ENCODE results near the gene FAIM2. TPM values are rescaled to one million over a fixed set of nuclear protein-coding genes. Genes with fewer than 3 reads are reported as not detected.

The FAIM2 gene
- total RNA-seq, 2 experiments from 2014 or later, result 0.22 to 0.56 TPM

DNA sequence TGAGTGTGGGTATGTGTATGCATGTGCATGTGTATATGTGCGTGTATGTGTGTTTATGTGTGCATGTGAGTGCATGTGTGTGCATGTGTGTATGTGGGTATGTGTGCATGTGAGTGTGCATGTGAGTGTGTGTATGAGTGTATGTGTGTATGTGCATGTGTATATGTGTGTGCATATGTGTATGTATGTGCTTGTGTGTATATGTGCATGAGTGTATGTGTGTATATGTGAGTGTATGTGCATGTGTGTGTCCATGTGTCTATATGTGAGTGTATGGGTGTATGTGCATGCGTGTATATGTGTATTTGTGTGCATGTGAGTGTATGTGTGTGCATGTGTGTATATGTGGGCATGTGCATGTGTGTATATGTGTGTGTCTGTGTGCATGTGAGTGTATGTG, 25.7 kb downstream of the FAIM2 start:
- ChIA-PET POLR2A (no interaction called here), CTCF (no interaction called here)
- intact Hi-C loops (cut with micrococcal nuclease), result no loop called here
- Mint-ChIP-seq H3K27me3 (no peaks in the 10 kb centered on the region), H3K4me1 (ENCODE audit: low read depth) (no peaks in the 10 kb centered on the region), H3K36me3 (ENCODE audit: low read depth) (no peaks in the 10 kb centered on the region), H3K4me3 (no peak overlapping the region), H3K27ac (no peak overlapping the region), H3K9me3 (peaks cover 30% of the 10 kb centered on the region)
- ATAC-seq, result no peak
- TF ChIP-seq, protein P1, sequence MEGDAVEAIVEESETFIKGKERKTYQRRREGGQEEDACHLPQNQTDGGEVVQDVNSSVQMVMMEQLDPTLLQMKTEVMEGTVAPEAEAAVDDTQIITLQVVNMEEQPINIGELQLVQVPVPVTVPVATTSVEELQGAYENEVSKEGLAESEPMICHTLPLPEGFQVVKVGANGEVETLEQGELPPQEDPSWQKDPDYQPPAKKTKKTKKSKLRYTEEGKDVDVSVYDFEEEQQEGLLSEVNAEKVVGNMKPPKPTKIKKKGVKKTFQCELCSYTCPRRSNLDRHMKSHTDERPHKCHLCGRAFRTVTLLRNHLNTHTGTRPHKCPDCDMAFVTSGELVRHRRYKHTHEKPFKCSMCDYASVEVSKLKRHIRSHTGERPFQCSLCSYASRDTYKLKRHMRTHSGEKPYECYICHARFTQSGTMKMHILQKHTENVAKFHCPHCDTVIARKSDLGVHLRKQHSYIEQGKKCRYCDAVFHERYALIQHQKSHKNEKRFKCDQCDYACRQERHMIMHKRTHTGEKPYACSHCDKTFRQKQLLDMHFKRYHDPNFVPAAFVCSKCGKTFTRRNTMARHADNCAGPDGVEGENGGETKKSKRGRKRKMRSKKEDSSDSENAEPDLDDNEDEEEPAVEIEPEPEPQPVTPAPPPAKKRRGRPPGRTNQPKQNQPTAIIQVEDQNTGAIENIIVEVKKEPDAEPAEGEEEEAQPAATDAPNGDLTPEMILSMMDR (IDR thresholded peaks at IDR 0.05), result no peak
- DNase-seq, result no peak

DNA sequence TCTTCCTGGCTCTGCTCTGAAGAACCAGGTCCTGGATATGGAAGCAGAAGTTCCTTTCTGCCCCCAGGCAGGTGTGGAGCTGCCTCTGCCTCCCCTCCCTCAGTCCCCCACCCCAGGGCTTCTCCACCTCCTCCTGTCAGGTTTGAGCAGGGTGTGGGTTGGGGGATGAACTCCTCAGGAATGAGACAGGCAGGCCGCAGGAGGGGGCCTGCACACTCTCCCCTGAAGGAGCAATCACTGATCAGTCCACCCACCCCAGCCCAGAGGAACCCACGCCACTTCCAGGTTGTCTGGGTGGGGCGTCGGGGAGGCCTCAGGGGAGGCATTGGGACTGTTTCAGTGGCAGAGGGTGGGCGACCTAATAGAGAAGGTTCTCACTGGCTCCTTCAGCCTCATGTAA, 26.6 kb downstream of the FAIM2 start:
- ChIA-PET POLR2A (no interaction called here), CTCF (interaction anchor here (1.2 kb wide), 1 partner anchor 11 kb away, joined by 3 read pairs; no protein-coding TSS in a partner anchor)
- Mint-ChIP-seq H3K9me3 (peaks cover 30% of the 10 kb centered on the region), H3K27ac (no peak overlapping the region), H3K4me3 (no peak overlapping the region), H3K27me3 (no peaks in the 10 kb centered on the region), H3K4me1 (ENCODE audit: low read depth) (no peaks in the 10 kb centered on the region), H3K36me3 (ENCODE audit: low read depth) (no peaks in the 10 kb centered on the region)
- intact Hi-C loops (cut with micrococcal nuclease), result no loop called here
- ATAC-seq (no peak), DNase-seq (no peak)
- TF ChIP-seq, protein P1 (IDR thresholded peaks at IDR 0.05), result no peak

DNA sequence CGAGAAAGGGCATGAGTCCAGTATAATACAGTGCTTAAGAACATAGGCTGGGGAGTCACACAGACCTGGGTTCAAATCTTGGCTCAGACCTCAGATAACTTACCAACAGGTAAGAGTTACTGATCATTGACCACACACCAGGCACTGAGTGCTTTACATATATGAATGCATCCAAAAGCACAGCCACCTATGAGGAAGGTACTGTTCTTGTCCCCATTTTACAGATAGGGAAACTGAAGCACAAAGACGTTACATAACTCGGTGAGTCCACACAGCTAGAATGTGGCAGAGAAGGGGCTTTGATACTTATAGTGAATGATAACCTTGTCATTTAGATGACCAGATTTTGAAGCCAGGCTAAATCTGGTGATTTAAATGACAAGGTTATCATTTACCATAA, 27.6 kb downstream of the FAIM2 start:
- H3K4me3 Mint-ChIP-seq, result no peak overlapping the region
- H3K27me3 Mint-ChIP-seq, result no peaks in the 10 kb centered on the region
- ChIA-PET POLR2A (no interaction called here), CTCF (interaction anchor here (1.2 kb wide), 1 partner anchor 10 kb away, joined by 3 read pairs; no protein-coding TSS in a partner anchor)
- intact Hi-C loops (cut with micrococcal nuclease), result no loop called here
- TF ChIP-seq, protein P1 (IDR thresholded peaks at IDR 0.05), result no peak
- ATAC-seq (no peak), DNase-seq (no peak)
- H3K36me3 Mint-ChIP-seq (ENCODE audit: low read depth), result no peaks in the 10 kb centered on the region
- H3K9me3 Mint-ChIP-seq, result peaks cover 30% of the 10 kb centered on the region
- no peak overlapping the region for H3K27ac Mint-ChIP-seq
- no peaks in the 10 kb centered on the region for H3K4me1 Mint-ChIP-seq (ENCODE audit: low read depth)

DNA sequence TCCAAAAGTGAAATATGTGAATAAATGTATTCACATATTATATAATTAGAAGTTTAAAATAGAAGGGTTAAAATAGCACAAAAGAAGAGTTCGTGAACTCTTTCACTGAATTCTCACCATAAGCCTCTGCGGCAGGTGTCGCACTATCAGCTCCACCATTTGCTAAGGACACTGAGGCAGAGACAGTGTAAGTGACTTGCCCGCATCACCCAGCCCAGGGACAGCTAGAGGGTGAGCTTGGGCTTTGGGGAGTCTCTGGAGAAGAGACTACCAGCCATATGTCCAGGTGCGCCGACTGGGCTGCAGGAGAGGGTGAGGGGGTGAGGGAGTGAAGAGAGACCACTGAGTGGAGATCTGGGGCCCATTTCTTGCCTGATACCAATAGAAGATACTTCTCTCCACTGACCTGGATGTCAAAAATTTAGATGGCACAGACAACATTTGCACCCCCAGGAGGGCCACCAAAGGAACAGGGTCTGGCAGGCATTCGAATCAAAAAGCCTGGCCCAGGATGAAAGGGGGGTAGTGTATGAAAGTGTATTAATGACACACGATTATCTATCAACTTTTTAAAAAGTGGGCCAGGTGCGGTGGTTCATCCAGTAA, 28.5 kb downstream of the FAIM2 start:
- no peak for DNase-seq
- Mint-ChIP-seq H3K27ac (no peak overlapping the region), H3K36me3 (ENCODE audit: low read depth) (no peaks in the 10 kb centered on the region), H3K9me3 (peaks cover 26% of the 10 kb centered on the region), H3K4me1 (ENCODE audit: low read depth) (no peaks in the 10 kb centered on the region), H3K27me3 (no peaks in the 10 kb centered on the region), H3K4me3 (no peak overlapping the region)
- CTCF ChIA-PET, result no interaction called here
- TF ChIP-seq, protein P1 (IDR thresholded peaks at IDR 0.05), result no peak
- intact Hi-C loops (cut with micrococcal nuclease), result no loop called here
- POLR2A ChIA-PET, result no interaction called here
- ATAC-seq, result no peak

DNA sequence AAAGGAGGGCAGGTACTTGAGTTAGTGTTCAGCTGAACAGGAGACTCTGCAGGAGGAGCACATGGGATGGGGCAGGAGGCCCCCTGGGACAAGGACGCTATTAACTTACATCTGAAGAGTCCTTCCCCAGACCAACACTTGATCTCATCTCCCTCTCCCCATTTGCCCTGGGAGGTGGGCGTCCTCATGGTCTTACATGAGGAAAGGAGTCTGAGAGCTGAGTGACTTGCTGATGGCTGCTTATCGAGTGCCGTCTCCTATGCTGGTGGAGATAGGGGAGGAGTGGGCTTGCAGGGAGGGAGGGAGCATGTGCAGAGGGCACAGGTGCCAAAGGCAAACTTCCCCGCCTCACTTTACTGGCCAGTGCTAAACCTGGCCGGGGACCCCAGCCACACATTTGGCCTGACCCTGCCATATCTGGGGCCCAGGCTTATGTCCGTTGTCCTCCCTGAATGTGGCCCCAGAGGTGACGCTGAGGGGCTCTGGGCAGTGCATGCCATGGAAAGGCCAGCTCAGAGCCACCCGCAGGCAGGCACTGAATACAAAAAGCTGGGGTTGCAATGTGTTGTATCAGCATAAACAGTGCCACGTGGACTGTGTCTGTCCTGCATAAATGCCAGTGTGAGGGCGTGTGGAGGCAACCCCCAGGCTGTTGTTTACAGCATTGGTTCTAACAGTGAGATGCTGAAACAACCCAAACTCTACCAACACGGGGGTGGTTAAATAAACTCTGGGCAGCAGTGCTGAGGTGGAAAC, 29.4 kb downstream of the FAIM2 start:
- intact Hi-C loops (cut with micrococcal nuclease), result no loop called here
- CTCF ChIA-PET, result interaction anchor here (1.2 kb wide), 1 partner anchor 92 kb away, joined by 3 read pairs; no protein-coding TSS in a partner anchor

More for the DNA sequence above, 29.4 kb downstream of the FAIM2 start:
- Mint-ChIP-seq H3K4me3 (no peak overlapping the region), H3K27me3 (no peaks in the 10 kb centered on the region), H3K4me1 (ENCODE audit: low read depth) (no peaks in the 10 kb centered on the region), H3K36me3 (ENCODE audit: low read depth) (no peaks in the 10 kb centered on the region), H3K27ac (no peak overlapping the region), H3K9me3 (peaks cover 17% of the 10 kb centered on the region)
- ATAC-seq (no peak), DNase-seq (no peak)
- TF ChIP-seq, protein P1 (IDR thresholded peaks at IDR 0.05), result no peak
- POLR2A ChIA-PET, result no interaction called here

Measured in activated CD8-positive, alpha-beta T cell treated with anti-CD3 and anti-CD28 coated beads for 36 hours (primary cell).